NCI-H345 treated with DMSO at 0.1 percent for 48 hours (cell line): ENCODE measurements around the gene PF4V1.

Experiments
- DNase-seq: peaks from one replicate; lab custom pipeline; 2025; ENCODE audit not compliant: unreplicated experiment; lab: John Stamatoyannopoulos, UW

Gene PF4V1, protein sequence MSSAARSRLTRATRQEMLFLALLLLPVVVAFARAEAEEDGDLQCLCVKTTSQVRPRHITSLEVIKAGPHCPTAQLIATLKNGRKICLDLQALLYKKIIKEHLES

DNA sequence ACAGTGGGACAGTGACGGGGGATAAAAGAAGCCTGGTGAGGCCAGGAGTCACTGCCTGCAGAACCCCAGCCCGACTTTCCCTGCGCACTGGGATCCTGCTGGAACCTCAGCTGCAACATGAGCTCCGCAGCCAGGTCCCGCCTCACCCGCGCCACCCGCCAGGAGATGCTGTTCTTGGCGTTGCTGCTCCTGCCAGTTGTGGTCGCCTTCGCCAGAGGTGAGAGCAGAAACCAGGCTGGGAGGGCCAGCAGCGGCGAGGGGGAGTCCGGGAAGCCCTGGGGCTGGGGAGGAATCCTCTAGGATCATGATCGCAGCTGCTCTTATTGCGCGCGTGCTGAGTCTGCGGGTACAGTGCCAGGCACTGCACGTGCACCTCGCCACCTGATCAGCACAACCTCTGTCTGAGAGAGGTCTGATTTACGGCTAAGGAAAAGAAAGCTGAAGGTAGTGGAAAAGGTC, at the start of gene PF4V1:
Gene PF4V1 (plus strand): TSS at position 51 of the 459 bp plus-strand sequence. CDS start 67 bp downstream, at position 118.
- no peak for DNase-seq

DNA sequence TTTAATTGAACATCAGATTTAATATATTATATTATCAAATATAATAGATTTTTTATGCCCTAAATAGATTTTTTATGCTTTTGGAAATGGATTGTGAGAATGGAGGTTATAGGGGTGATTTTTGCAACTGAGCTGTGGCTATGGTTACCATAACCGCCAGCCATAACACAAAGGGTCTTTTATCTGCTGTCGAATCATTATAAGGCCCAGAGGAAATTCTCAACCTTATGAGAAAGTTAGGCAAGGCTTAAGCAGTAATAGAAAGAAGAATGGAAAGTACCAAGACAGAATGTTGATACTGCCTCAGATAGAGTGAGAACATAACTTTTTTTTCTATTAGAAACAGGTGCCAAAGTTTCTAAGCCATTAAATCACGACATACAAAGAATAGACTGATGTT, 42.9 kb upstream of the PF4V1 start:
- no peak for DNase-seq

DNA sequence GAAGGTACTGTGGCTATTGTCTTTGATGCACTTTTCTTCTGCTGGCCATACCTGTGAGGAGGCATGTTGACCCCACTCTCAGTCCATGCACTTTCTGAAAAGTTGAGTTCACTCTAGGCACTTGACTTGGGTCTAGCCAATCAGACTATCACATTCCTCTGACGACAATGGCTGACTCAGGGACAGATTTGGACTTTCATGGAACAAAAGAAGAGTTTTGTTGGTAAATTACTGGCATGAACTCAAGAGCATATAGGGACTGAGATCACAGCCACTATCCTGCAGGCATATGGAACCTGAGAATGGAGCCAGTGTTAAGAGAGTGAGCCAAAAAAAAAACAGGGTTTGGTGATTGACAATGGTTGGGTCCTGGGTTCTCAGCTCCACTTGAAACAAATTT, 41.3 kb upstream of the PF4V1 start:
- DNase-seq = no peak

DNA sequence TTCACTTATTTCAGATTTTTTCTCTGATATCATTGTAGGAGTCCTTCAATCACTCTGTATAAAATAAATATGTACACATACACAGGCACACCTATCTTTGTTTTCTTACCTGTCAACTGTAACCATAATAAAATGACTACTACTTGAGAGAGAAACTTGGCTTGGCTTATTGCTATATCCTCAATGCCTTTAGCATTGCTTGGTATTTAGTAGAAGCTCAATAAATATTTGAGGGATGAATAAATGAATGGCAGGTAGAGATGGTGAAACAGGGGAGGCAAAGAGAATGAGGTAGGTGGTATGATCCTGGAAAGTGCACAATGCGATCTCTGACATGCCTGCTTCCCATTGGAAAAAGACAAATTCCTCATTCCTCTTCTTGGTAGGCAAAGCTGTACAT, 38.4 kb upstream of the PF4V1 start:
- DNase-seq = no peak

DNA sequence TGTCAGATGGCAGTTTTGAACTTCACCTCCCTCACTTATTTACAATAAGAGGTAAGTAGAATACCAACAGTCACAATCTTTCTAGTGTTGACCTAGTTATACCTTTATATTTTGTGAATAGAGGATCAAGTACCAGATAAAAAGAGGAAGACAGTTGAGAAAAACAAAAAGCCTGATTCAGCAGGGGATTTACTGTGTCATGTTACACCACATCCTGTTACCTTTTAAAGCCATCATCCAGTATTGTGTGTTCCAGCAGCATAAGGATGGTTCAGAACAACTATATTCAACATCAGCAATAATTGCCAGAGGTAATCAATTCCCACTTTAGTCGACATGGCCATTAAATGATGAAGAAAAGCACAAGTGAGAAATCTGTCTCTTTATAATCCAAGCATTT, 38.0 kb upstream of the PF4V1 start:
- DNase-seq = no peak

DNA sequence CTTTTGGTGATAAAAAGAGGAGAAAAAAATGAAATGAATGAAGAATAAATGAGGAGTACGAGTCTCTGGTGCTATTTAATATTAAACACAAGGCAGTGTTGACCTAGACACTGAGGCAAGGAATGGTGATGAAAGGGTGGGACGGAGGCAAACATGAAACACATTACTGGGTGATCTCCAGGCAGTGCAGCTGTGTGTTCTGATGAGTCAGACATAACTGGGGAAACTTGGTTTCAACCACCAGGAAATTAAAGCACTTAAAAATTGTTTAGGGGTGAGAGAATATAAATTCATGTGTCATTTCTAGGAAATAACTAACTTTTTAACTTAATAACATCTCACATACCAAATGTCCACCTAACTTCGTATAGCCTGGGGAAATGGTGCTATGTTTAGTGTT, 36.3 kb upstream of the PF4V1 start:
- DNase-seq = no peak

DNA sequence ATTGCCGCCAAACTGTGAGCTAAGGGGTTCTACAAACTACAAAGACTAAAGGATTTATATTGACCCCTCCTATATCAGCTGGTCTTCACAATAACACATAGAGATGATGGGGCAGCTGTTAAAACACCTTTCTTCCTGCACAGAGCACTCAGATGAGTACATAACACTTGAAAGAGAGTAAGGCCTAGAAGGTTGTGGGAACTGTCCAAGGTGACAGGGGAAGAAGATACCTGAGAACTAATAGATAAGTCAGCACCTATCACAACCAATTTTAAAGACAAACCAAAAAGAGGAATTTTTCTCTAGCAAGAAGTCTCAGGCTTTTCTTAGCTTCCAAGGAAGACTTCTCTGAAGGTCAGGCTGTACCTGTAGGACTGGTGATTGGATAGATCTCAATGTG, 35.8 kb upstream of the PF4V1 start:
- DNase-seq = no peak

DNA sequence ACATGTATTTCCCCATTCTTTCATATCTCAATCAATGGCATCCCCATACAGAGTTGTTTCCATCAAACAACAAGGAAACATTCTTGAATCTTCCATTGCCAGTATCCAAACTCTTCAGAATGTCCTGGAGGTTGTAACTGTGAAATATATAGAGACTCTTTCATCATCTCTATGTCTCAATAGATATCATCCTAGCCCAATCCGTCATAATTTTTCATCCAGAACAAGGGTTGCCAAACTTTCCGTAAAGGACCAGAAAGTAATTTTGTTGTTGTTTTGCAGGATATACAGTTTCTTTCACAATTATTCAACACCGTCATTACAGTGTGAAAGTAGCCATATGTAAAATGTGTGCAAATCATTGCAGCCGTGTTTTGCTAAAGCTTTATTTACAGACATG, 31.8 kb upstream of the PF4V1 start:
- no peak for DNase-seq

DNA sequence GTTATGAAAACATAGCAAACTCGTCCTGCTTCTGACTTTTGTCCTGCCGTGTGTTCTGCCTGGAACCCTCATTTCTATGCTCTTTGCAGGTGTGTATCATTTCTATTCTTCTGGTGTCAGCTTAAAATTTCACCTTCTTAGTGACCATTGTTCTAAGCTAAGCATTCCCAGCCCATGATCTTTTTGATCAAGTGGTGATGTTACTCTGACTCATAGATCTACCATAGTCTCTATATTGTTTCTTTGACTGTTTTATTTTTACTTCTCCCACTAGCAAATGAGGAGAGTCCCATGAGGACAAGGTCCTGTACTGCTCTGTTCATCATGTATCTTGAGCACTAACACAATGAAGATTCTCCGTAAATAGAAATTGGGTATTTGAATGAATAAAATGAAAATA, 30.7 kb upstream of the PF4V1 start:
- DNase-seq = no peak

DNA sequence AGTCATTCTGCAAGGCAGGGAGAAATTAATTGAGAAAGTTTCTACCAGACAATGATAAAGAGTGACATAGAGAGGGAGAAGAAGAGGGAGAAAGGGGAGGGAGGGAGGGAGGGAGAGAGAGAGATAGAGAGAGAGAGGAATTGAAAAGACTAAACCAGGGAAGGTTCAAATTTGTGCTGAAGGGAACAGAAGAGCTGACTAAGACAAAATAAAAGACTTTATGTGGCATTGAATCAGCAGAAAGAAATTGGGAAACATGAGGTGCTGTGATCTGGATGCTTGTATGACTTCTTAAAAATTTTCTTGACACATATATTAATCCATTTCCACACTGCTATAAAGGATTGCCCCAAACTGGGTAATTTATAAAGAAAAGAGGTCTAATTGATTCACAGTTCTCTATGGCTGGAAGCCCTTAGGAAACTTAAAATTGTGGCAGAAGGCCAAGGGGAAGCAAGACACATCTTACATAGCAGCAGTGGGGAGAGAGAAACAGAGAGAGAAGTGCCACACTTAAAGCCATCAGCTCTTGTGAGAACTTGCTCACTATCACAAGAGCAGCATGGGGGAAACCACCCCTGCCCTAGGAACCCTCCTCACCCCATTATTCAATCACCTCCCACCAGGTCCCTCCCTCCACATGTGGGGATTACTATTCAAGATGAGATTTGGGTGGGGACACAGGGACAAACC, 30.1 kb upstream of the PF4V1 start:
- DNase-seq = no peak

DNA sequence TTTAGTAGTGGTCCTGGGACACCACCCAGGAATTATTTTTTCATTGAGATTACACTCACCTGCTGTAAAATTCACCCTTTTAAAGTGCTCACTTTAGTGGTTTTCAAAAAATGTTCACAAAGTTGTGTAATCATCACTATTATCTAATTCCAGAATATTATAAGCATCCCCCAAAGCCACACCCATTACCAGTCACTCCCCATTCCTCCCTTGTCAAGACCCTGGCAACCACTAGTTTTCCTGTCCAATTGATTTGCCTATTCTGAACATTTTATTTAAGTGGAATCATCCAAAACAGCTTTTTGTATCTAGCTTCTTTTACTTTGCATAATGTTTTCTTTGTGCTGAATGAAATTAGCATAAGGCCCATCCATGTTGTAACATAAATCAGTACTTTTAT, 29.3 kb upstream of the PF4V1 start:
- no peak for DNase-seq

DNA sequence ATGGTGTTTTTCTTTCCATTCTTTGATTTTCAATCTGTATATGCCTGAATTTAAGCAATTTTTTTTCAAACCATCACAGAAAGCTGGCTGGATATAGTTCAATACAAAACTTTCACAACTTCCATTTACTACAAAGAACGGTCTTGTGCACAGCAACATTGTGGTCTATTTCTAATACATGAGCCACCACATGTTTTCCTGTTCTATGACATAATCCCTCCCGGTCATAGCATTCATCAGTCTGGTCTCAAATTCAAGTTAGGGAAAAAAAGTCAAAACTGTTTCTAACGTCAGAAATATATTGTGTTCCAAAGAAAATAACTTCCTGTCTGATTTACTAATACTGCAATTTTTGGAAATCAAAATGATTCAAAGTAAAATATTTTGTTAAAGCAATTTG, 24.1 kb upstream of the PF4V1 start:
- no peak for DNase-seq

DNA sequence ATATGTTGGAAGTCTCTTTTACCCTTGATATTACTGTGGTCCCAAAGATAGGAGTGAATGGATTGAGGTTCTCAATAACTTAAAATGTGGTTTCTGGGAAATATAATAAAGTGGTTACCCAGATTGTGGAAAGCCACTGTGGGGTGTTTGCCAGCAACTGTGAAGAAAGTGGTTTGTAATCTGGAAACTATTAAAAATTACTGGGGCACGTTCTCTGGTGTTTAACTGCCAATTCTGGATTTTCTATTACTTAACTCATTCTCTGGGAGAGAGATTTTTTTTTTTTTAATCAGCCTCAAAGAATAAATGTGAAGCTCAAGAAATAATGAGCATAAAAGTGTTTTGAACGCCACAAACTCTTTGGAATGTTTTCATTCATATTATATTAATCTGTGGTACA, 21.5 kb upstream of the PF4V1 start:
- DNase-seq = no peak

DNA sequence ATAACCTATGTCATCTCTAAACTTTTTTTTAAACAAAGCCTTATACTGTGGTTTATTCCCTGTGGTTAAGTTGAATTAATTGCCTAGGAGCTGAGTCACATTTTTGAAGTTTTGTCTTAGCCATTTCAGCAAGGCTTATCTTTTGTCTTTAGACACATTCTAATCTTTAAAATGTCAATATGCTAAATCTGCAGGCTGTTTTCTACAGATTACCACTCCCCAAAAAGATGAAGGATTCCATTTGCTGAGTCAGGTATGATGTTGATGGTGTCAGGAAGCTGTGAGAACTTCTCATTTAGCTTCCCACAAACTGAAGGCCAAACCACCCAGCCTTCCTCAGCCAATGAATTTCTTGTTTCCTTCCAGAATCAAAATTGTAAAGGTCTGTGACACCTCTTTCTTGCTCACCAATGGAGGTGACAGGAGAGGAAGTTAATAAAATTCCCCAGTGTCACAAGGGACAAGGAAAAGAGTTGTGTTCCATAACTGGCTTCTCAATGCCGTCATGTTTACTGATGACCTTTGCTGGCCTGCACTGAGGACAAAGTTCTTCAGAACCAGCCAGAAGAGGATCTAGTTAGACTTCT, 20.4 kb upstream of the PF4V1 start:
- DNase-seq = no peak

DNA sequence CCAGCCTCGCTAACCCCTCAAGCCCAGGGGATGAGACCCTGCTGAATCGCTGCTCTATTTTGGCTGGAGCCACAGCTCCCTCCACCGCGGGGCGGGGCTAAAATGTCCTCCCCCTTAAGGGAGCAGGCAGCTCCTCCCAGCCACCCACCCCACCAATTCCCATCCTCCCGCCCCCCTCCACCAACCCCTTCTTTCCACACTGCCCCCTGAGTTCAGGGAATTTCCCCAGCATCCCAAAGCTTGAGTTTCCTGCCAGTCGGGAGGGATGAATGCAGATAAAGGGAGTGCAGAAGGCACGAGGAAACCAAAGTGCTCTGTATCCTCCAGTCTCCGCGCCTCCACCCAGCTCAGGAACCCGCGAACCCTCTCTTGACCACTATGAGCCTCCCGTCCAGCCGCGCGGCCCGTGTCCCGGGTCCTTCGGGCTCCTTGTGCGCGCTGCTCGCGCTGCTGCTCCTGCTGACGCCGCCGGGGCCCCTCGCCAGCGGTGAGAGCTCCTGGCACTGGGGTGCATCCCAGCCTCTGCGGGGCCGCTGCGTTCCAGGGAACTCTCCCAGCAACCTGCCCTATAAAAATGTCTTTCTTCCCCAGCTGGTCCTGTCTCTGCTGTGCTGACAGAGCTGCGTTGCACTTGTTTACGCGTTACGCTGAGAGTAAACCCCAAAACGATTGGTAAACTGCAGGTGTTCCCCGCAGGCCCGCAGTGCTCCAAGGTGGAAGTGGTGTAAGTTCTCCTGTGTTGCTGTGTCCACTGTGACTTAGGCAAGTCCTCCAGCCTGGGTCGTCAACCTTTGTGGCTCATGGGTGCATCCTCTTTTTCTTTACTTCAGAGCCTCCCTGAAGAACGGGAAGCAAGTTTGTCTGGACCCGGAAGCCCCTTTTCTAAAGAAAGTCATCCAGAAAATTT, 16.5 kb upstream of the PF4V1 start, which contains the start of gene CXCL6:
Gene CXCL6 (plus strand): TSS at position 306 of the 907 bp plus-strand sequence. CDS start 73 bp downstream, at position 379.
- DNase-seq = peak; percentile 28

DNA sequence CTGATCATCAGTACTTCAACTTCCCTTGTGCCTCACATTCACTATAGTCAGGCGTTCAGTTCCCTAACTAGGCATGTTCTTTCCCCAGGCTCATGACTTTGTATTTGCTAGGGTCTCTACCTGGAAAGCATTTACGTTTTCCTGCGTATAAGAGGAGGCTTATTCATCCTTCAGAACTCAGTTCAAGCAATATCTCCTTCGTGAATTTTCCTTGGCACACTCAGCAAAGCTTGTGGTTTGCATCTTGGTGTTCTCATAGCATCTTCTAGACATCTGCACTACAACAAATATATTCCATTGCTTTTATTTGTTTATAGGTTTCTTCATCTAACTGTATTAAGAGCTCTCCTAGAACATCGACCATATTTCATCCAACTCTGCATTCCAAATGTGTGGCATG, 14.0 kb upstream of the PF4V1 start:
- no peak for DNase-seq

DNA sequence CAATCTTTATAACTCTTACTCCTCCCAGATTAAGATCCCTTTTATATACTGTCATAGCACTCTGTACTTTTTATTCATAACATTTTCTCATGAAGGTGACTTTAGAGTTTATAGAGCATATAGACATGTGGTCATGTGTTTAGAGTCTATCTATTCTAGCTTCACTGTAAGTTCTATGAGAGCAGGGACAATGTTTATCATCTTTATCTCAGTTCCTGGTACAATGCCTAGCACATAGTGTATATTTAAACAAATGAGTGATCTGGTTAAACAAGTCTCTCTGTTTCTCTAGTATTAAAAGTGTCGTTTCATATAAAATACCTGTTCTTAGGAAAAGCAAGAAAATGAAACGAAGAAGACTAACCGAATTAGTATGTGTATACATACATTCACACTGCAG, 13.4 kb upstream of the PF4V1 start:
- DNase-seq = no peak

DNA sequence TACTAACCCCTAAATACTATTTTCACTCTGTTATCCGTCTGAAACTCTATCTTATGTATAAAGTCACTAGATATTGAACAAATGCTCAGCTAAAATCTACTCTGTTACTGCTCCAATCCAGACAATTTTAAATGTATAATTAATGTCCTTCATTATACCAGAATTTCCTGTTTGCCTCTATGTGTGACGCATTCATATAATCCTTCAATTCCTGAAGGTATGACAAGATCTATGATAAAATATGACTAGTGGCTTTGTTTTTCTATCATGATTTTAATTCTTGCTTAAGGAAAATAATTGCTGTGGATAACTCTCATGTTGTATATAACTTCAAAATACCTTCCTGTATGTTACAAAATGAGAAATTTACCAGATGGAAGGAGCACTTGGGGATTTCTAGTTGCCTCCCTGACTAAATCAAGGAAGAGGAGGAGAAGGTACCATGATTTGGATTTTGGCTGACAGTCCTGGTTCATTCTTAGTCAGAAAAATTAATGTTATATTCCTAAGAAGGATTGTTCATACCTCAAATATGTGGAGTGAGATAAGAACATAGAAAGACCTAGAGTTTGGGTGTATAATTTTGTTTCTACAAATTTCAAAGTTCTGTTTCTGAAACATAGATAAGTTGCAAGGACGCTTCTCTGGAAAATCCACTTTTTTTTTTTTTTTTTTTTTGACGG, 11.7 kb upstream of the PF4V1 start:
- DNase-seq = no peak

DNA sequence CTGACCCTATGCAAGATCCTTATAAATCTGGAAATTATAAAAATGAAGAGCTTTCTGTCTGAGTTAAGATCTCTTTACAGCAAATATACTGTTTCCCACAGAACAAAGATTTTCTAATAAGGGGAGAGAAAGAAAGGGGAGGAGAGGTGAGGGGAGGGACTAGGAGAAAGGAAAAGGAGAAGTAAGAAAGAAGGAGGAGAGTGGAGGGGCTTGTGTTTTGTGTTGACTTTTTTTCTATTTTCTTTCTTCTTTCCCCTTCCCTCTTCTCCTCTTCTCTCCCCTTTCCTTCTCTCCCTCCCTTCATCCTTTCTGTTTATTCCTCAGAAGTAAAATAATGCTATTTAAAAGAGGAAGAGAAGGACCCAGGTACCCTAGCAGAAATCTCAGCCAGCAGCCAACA, 10.4 kb upstream of the PF4V1 start:
- no peak for DNase-seq

DNA sequence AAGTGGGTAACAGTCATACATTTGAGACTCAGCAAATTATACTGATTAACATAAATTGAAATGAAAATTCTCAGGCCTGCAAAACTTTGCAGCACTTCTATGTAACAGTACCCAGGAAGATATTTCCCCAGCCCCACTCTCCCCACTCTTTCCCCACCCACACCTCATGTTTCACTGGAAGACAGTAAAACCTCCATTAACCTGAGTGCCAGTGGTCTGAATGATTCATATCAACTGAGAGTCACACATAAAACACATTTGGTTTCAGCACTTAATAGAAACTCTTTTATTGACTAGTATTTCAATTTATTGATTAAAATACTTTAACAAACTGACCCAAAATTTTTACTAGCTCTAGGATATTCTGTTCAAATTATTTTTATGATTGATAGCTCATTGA, 9.7 kb upstream of the PF4V1 start:
- no peak for DNase-seq

DNA sequence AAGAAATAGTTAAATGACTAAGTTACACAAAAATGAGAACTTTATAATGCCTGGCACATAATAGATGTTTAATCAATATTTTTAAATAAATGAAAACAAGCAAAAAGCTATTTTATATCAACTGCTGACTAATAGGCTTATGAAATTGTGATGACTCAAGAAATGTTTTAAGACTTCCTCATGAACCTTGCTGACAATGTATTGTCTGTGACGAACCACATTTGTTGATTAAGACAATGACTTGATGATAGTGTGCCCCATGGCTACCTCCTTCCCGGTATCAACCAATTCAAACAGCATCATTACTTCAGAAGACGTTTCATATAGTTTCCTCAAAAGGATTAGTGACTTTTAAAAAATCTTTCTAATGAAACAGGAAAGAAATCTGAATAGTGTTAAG, 8.8 kb upstream of the PF4V1 start:
- DNase-seq = no peak
